ENCODE data around the gene BACH1.

GRCh38 chr21:29340228-29340627 is 41.5 kb downstream of the BACH1 start:
- no peak for TF ChIP-seq CTCF (IDR thresholded peaks at IDR 0.05)
- no peak for TF ChIP-seq SIN3A (IDR thresholded peaks at IDR 0.05; ENCODE audit: borderline replicate concordance, insufficient read depth, low read depth, low read length)
